ENCODE measurements around the gene TOMM6. TPM values are rescaled to one million over a fixed set of nuclear protein-coding genes. Genes with fewer than 3 reads are reported as not detected.

TOMM6 gene
- total and polyA plus RNA-seq, 8 donors: 48.6 to 196 (median 68.7) TPM

GRCh38 chr6:41796474-41796873 lies 9.0 kb downstream of the TOMM6 start:
- intact Hi-C loops (cut with DNase I): no loop called here
- no peaks in the 10 kb centered on the region for H3K36me3 ChIP-seq
- ATAC-seq: no peak
- no peak overlapping the region for H3K27ac ChIP-seq
- TF ChIP-seq CTCF (IDR thresholded peaks at IDR 0.05): no peak
- no peak overlapping the region for H3K4me3 ChIP-seq
- FAIRE-seq: no peak
- no peaks in the 10 kb centered on the region for H3K4me1 ChIP-seq
- H3K9me3 ChIP-seq: no peaks in the 10 kb centered on the region
- no peaks in the 10 kb centered on the region for H3K27me3 ChIP-seq
- WGBS, 2 donors: 63 to 90% methylated on average over 2 of the region's 2 CpGs
- DNase-seq: no peak

GRCh38 chr6:41798901-41799558 lies 11.5 kb downstream of the TOMM6 start:
- no peak for FAIRE-seq
- no peak for TF ChIP-seq CTCF (IDR thresholded peaks at IDR 0.05)
- Histone ChIP-seq H3K27ac (no peak overlapping the region), H3K4me3 (no peak overlapping the region), H3K9me3 (no peaks in the 10 kb centered on the region), H3K4me1 (no peaks in the 10 kb centered on the region), H3K27me3 (no peaks in the 10 kb centered on the region), H3K36me3 (no peaks in the 10 kb centered on the region)
- no peak for ATAC-seq
- intact Hi-C loops (cut with DNase I): no loop called here
- DNase-seq: no peak
- WGBS, 2 donors: 91 to 96% methylated on average over 7 of the region's 7 CpGs

GRCh38 chr6:41799559-41799911 lies 12.0 kb downstream of the TOMM6 start:
- intact Hi-C loops (cut with DNase I): no loop called here
- Histone ChIP-seq H3K27me3 (no peaks in the 10 kb centered on the region), H3K9me3 (no peaks in the 10 kb centered on the region), H3K27ac (no peak overlapping the region), H3K36me3 (no peaks in the 10 kb centered on the region), H3K4me3 (no peak overlapping the region), H3K4me1 (no peaks in the 10 kb centered on the region)
- no peak for TF ChIP-seq CTCF (IDR thresholded peaks at IDR 0.05)
- FAIRE-seq: no peak
- WGBS, 2 donors: 71 to 76% methylated on average over 2 of the region's 2 CpGs
- no peak for DNase-seq
- ATAC-seq: no peak

GRCh38 chr6:41801380-41801779 lies 13.9 kb downstream of the TOMM6 start:
- Histone ChIP-seq H3K9me3 (no peaks in the 10 kb centered on the region), H3K27ac (no peak overlapping the region), H3K4me3 (no peak overlapping the region), H3K27me3 (no peaks in the 10 kb centered on the region), H3K36me3 (peaks cover 0 to 6% (median 0%) of the 10 kb centered on the region in 3 donors), H3K4me1 (no peaks in the 10 kb centered on the region)
- FAIRE-seq (no peak), ATAC-seq (no peak), DNase-seq (no peak)
- WGBS, 2 donors: 79 to 86% methylated on average over 2 of the region's 2 CpGs
- intact Hi-C loops (cut with DNase I): no loop called here
- no peak for TF ChIP-seq CTCF (IDR thresholded peaks at IDR 0.05)

Data from pancreas (tissue), 10 donors.